Stimulated activated CD4-positive, alpha-beta T cell treated with anti-CD3 and anti-CD28 coated beads, Interleukin-15, amount 100 ng/mL, for 1 hour (primary cell): Measurements from ENCODE around the gene SRC.

ENCODE experiments used
- DNase-seq, 2 donors: peaks; one replicate each; pipeline ENCODE4 v3.0.0-alpha.2; 2020; ENCODE audit warnings: low read depth in 1 of 2, low spot score in 1 of 2

Gene SRC

GRCh38 chr20:37393863-37394542 is 48.1 kb downstream of the SRC start:
- DNase-seq = no peak

DNA sequence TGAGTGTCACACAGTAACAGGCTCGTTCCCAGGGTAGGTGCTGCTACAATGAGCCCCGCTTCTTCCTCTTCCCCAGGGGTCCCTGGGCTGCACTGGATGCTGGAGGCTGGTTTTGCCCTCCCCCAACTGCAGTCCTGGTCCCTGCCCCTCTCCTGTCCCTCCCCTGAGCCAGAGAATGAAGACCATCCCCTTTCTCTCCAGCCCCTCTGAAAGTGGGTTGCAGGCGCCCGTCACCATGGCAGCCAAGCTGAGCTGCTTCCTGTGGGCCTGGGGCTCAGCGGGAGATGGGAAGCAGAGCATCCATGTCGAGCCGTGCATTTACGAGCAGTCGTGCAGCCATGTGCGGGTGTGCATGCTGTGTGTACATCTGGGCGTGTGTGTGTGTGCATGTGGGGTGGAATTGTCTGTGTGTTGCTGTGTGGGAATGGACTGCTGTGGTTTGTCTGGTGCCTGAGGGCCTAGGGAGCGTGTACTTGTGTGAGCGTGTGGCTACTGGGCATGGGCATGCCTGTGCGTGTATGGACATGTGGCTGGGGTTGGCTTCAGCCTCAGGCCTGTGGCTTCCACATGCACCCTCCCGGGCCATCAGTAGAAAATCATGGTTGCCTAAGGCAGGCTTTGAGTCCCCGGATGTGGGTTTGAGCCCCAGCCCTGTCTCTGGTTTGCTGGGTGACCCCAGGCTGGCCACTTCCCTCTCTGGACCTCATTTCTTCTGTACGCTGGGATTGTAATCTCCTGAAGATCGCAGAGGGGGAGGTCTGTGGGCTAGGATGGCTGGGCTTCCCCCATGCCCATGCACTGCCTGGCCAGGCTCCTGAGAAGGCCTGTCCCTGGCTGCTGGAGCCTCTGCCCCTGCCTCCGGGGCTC is 48.8 kb downstream of the SRC start:
- DNase-seq = no peak

GRCh38 chr20:37395410-37395797 is 49.5 kb downstream of the SRC start:
- no peak for DNase-seq

DNA sequence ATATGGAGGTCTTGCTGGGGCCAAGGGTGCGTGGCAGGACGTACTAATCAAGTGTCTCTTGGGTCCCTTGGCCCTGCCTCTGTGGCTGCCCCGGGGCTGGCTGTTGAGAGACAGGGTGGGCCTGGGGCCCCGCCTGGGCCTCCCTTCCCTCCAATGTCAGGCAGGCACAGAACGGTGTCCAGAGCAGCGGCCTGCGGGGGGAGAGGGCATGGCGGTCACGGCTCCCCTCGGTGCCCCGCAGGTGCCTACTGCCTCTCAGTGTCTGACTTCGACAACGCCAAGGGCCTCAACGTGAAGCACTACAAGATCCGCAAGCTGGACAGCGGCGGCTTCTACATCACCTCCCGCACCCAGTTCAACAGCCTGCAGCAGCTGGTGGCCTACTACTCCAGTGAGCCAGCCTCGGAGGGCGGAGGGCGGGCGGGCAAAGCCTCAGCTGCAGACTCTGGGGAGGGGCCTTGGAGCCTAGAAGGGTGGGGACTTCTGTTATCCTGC is 50.0 kb downstream of the SRC start:
- no peak for DNase-seq

DNA sequence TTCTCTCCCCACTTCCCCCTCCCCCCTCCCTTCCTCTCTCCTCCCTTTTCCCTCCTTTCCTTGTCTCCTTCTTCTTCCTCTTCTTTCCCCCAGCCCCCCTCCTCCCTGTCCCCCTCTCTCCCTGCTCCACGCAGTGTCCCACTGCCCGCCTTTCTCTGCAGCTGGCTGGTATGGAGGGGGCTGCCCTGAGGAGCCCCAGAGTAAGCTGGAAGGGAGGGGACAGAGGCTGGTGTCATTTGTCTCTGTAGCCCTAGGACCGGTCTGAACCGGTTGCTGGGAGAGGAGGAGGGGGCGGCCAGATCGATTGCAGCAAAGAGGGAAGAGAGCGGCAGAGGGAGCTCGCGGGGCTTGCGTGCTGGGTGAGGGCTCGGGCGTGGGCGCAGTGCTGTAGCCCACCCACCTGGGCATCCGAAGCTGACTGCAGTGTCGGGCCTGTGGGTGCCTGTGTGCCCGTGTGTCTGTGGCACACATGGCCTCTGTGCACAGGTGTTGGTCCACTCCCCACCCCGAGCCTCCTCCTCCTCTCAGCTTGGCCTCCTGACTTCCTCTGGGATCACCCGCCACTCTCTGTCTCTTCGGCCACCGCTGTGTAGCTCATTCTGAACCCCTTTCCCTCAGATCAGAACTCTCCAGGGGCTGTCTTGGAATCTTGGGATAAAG is 50.6 kb downstream of the SRC start:
- DNase-seq = no peak

DNA sequence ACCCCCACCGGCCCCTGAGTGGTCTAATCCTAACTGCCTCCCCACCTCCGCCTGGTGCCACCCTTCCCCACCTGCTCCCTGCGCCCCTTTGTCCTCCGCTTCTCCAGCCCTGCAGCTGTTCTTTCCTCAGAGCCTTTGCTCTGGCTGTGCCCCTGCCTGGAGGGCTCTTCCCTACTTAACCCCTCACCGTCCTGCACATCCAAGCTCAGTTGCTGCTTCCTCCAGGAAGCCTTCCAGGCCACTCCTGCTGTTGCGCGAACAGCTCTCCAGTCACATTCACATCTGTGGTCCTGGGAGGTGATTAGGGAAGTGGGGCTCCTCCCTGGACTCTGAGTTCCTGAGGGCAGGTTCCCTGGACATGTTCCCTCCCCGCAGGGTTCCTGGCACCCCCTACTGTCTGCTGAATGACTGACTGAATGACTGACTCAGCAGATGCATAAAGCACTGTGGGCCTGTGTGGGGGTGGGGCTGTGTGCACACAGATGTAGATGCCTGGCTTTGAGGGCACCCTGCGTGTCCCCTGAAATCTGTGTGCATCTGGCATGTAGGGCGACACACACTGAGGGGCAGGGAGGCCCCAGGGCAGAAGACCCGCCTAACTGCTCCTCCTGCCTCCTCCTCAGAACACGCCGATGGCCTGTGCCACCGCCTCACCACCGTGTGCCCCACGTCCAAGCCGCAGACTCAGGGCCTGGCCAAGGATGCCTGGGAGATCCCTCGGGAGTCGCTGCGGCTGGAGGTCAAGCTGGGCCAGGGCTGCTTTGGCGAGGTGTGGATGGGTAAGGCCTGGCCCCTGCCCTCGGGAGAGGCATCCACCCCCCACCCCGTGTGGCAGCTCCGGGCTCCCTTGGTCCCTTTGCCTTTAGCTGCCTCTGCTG is 51.4 kb downstream of the SRC start:
- DNase-seq = no peak

DNA sequence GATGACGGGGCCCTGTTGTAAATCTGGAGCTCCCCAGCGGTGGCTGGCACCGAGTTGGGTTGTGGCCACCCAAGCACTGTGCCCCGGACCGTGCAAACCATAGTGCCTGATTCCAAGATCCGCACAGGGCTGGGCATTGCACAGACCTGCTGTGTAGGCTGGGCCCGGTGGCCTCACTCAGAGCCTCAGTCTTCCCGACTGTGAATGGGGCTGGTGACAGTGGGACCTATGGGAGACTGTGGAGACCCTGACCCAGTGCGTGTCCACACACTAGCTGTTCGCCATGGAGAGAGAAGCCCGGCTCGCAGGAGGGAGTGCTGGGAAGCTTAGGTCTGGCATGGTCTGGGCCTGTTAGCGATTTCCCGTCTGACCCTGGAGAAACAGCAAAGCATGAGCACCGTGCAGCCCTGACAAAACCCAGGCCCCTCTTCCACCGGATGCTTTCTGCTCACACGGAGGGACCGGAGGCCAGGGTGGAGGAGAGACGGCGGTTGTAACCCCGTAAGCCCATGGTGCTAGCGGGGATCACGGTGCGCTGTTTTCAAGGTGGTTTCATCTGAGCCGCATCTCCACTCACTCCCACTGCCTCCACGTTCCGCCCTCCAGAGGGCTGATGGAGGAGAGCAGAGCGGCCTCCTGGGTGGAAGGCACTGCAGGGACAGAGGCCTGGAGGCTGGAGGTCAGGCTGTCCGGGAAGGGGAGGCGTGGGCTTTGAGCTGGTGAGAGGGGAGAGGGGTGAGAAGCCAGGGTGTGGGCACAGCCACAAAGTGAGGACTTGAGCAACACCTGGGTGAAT is 52.2 kb downstream of the SRC start:
- DNase-seq = no peak

DNA sequence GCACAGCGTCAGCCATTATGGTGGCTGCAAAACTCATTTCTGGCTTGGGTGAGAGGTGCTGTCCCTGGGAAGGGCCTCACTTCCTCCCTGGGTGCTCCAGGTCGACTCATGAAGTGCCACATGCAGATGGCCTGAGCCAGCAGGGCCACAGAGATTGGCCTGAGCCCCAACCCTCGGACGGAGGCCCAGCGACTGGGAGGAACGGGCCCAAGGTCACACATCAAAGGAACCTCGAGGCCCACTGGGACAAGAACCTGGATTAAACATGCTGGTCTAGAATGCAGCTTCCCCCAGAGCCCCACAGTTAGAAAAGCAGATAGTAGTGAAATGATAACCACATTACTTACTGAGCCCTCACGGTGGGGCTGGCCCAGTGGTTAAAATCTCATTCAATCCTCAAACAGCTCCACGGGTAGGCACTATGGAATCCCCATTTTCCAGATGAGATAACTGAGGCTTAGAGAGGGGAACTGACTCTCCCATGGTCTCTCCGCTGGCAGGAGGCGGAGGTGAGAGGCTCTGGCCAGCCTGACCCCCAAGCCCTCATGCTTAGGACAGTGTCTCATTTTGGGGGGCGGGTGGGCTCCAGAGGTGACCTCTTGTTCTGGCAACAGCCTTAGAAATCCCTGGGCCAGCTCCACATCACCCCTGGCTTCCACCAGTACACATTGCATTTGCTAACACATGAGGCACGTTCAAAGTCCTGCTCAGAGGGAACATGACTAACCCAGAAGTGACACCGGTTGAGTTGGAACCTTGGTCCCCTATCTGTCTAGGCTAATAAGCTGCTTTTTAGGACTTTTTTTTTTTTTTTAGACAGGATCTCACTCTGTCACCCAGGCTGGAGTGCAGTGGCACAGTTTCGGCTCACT is 53.0 kb downstream of the SRC start:
- DNase-seq = no peak

DNA sequence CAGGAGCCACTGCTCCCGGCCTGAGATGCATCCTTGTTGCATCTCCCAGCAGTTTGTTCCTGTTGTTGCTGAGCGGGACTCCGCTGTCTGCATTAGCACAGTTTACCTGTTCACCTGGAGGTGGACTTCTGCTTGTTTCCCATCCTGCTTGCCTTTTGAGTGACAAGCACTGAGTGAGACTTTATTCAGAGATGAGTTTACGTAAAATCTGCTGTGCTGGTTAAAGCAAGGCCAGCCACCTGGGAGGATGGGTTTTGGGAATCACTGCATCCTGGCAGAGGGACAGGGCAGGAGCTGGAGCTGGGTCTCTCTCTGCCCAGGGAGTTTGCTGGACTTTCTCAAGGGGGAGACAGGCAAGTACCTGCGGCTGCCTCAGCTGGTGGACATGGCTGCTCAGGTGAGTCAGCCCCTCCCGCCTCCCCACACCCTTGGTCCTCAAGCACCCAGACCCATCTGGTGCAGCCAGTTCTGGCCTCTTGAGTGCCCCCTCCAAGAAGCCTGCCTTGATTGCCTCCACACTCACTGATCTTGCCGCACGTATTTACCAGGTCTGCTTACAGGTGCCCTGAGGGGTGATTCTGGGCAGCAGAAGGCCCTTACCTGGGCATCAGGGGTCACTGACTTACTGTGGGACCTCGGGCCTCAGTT is 55.5 kb downstream of the SRC start:
- DNase-seq = no peak

GRCh38 chr20:37401930-37402675 is 56.2 kb downstream of the SRC start:
- no peak for DNase-seq

DNA sequence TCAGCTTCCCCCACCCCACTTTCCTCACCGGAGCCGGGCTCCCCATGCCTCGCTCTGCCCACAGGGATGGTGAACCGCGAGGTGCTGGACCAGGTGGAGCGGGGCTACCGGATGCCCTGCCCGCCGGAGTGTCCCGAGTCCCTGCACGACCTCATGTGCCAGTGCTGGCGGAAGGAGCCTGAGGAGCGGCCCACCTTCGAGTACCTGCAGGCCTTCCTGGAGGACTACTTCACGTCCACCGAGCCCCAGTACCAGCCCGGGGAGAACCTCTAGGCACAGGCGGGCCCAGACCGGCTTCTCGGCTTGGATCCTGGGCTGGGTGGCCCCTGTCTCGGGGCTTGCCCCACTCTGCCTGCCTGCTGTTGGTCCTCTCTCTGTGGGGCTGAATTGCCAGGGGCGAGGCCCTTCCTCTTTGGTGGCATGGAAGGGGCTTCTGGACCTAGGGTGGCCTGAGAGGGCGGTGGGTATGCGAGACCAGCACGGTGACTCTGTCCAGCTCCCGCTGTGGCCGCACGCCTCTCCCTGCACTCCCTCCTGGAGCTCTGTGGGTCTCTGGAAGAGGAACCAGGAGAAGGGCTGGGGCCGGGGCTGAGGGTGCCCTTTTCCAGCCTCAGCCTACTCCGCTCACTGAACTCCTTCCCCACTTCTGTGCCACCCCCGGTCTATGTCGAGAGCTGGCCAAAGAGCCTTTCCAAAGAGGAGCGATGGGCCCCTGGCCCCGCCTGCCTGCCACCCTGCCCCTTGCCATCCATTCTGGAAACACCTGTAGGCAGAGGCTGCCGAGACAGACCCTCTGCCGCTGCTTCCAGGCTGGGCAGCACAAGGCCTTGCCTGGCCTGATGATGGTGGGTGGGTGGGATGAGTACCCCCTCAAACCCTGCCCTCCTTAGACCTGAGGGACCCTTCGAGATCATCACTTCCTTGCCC is 57.4 kb downstream of the SRC start:
- DNase-seq = no peak

DNA sequence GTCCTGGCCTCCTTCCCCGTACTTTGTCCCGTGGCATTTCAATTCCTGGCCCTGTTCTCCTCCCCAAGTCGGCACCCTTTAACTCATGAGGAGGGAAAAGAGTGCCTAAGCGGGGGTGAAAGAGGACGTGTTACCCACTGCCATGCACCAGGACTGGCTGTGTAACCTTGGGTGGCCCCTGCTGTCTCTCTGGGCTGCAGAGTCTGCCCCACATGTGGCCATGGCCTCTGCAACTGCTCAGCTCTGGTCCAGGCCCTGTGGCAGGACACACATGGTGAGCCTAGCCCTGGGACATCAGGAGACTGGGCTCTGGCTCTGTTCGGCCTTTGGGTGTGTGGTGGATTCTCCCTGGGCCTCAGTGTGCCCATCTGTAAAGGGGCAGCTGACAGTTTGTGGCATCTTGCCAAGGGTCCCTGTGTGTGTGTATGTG is 58.5 kb downstream of the SRC start:
- DNase-seq = no peak

- DNase-seq = no peak
Observed at GRCh38 chr20:37405351-37405897, 59.5 kb downstream of the SRC start.

- DNase-seq = peak in 1 of 2 donors; percentile 35
Observed at GRCh38 chr20:37406010-37406998, 60.4 kb downstream of the SRC start.

DNA sequence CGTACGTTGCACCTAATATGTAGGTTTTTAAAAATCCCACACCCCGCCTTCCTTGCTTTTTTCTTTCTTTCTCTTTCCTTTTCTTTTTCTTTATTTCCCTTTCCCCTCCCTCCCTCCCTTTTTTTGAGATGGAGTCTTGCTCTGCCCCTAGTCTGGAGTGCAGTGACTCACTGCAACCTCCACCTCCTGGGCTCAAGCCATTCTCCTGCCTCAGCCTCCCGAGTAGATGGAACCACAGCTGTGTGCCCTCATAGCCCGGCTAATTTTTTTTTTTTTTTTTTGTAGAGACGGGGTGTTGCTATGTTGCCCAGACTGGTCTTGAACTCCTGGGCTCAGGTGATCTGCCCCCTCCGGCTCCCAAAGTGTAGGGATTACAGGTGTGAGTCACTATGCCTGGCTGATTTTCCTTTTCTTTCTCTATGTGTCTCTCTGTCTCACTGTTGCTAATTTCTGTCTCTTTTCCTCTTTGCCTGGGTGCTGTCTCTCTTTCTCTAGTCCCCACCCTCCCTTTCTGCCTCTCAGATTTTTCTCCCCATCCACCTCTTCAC is 61.2 kb downstream of the SRC start:
- no peak for DNase-seq
